ENCODE measurements around the gene MARS1. TPM values are rescaled to one million over a fixed set of nuclear protein-coding genes. Genes with fewer than 3 reads are reported as not detected.

MARS1 gene
- total and polyA plus RNA-seq, 7 donors = 41.2 to 97.4 (median 83.6) TPM

DNA sequence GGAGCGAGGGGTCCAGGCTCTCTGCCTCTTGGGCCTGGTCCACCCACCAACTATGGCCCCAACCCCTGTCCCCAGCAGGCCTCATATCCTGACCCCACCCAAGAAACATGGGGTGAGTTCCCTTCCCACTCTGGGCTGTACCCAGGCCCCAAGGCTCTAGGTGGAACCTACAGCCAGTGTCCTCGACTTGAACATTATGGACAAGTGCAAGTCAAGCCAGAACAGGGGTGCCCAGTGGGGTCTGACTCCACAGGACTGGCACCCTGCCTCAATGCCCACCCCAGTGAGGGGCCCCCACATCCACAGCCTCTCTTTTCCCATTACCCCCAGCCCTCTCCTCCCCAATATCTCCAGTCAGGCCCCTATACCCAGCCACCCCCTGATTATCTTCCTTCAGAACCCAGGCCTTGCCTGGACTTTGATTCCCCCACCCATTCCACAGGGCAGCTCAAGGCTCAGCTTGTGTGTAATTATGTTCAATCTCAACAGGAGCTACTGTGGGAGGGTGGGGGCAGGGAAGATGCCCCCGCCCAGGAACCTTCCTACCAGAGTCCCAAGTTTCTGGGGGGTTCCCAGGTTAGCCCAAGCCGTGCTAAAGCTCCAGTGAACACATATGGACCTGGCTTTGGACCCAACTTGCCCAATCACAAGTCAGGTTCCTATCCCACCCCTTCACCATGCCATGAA, 16.8 kb upstream of the MARS1 start:
- TF ChIP-seq, protein P1, sequence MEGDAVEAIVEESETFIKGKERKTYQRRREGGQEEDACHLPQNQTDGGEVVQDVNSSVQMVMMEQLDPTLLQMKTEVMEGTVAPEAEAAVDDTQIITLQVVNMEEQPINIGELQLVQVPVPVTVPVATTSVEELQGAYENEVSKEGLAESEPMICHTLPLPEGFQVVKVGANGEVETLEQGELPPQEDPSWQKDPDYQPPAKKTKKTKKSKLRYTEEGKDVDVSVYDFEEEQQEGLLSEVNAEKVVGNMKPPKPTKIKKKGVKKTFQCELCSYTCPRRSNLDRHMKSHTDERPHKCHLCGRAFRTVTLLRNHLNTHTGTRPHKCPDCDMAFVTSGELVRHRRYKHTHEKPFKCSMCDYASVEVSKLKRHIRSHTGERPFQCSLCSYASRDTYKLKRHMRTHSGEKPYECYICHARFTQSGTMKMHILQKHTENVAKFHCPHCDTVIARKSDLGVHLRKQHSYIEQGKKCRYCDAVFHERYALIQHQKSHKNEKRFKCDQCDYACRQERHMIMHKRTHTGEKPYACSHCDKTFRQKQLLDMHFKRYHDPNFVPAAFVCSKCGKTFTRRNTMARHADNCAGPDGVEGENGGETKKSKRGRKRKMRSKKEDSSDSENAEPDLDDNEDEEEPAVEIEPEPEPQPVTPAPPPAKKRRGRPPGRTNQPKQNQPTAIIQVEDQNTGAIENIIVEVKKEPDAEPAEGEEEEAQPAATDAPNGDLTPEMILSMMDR (IDR thresholded peaks at IDR 0.05) = no peak
- DNase-seq = no peak
- ATAC-seq = no peak
- H3K36me3 ChIP-seq (ENCODE audit: insufficient read depth in 1 of 2, low read depth in 1 of 2) = no peaks in the 10 kb centered on the region
- 83 to 90% (median 87%) methylated on average over 4 of the region's 4 CpGs for WGBS, 3 donors
- peaks cover 11% of the 10 kb centered on the region for H3K4me1 ChIP-seq
- intact Hi-C loops (cut with DNase I) = no loop called here
- H3K27ac ChIP-seq = no peak overlapping the region
- no peak overlapping the region for H3K4me3 ChIP-seq
- H3K27me3 ChIP-seq (ENCODE audit: insufficient read depth in 3 of 3, low read length in 2 of 3) = peaks cover 0 to 54% (median 11%) of the 10 kb centered on the region in 3 donors
- H3K9me3 ChIP-seq = no peaks in the 10 kb centered on the region

DNA sequence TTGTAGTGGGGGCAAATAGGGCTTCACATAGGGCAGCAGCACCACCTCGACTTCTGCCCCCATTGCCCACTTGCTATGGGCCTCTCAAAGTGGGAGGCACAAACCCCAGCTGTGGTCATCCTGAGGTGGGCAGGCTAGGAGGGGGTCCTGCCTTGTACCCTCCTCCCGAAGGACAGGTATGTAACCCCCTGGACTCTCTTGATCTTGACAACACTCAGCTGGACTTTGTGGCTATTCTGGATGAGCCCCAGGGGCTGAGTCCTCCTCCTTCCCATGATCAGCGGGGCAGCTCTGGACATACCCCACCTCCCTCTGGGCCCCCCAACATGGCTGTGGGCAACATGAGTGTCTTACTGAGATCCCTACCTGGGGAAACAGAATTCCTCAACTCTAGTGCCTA, 16.2 kb upstream of the MARS1 start:
- WGBS, 3 donors = 85 to 95% (median 92%) methylated on average over 3 of the region's 3 CpGs
- Histone ChIP-seq H3K4me3 (no peak overlapping the region), H3K27me3 (ENCODE audit: insufficient read depth in 3 of 3, low read length in 2 of 3) (peaks cover 0 to 58% (median 11%) of the 10 kb centered on the region in 3 donors), H3K4me1 (peaks cover 13% of the 10 kb centered on the region), H3K36me3 (ENCODE audit: insufficient read depth in 1 of 2, low read depth in 1 of 2) (no peaks in the 10 kb centered on the region), H3K9me3 (no peaks in the 10 kb centered on the region), H3K27ac (no peak overlapping the region)
- no peak for ATAC-seq
- intact Hi-C loops (cut with DNase I) = no loop called here
- DNase-seq = no peak
- TF ChIP-seq, protein P1 (IDR thresholded peaks at IDR 0.05) = no peak

DNA sequence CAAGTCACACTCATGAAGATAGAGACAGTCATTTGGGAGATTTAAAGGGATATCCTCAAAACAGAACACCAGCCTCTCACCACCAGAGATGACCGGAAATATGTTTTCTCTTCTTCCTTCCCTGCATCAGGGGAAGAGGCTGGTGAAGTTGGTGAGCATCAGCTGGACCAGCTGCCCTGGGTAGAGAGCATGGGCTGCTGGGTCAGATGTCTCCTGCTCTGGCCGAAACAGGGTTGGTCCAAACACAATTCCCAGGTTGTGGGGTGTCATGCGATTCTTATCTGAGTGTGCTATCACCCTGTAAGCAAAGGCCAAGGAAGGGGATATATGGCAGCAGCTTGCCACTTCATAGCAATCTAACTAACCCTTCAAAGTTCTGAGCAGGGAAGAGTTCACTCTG, 15.5 kb upstream of the MARS1 start:
- DNase-seq (no peak), ATAC-seq (no peak)
- intact Hi-C loops (cut with DNase I) = no loop called here
- H3K4me1 ChIP-seq = peaks cover 13% of the 10 kb centered on the region
- no peak overlapping the region for H3K4me3 ChIP-seq
- WGBS, 3 donors = 83 to 93% (median 84%) methylated on average over 3 of the region's 3 CpGs
- no peaks in the 10 kb centered on the region for H3K36me3 ChIP-seq (ENCODE audit: insufficient read depth in 1 of 2, low read depth in 1 of 2)
- TF ChIP-seq, protein P1 (IDR thresholded peaks at IDR 0.05) = no peak
- peaks cover 0 to 58% (median 11%) of the 10 kb centered on the region in 3 donors for H3K27me3 ChIP-seq (ENCODE audit: insufficient read depth in 3 of 3, low read length in 2 of 3)
- H3K9me3 ChIP-seq = no peaks in the 10 kb centered on the region
- no peak overlapping the region for H3K27ac ChIP-seq

DNA sequence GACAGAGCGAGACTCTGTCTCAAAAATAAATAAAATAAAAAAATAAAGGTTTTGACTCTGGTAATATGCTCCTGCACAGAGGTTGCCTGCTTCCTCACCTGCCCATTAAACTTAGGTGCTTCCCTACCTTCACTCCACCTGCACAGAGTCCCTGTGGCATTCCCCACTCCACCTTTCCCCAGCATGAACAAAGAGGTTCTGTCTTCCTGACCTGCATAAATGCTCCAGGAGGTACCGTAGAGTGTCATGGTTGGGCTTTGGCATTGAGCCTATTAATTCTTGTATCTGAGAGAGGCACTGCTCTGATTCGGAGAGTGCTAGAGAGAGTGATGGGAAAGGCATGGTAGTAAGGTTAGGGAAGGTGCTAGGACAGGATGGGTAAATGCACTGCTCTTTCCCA, 14.5 kb upstream of the MARS1 start:
- peaks cover 0 to 64% (median 15%) of the 10 kb centered on the region in 3 donors for H3K27me3 ChIP-seq (ENCODE audit: insufficient read depth in 3 of 3, low read length in 2 of 3)
- 38 to 45% (median 39%) methylated on average over 3 of the region's 3 CpGs for WGBS, 3 donors
- H3K27ac ChIP-seq = no peak overlapping the region
- no peak overlapping the region for H3K4me3 ChIP-seq
- TF ChIP-seq, protein P1 (IDR thresholded peaks at IDR 0.05) = no peak
- H3K9me3 ChIP-seq = no peaks in the 10 kb centered on the region
- intact Hi-C loops (cut with DNase I) = no loop called here
- no peak for DNase-seq
- ATAC-seq = no peak
- H3K4me1 ChIP-seq = peaks cover 13% of the 10 kb centered on the region
- H3K36me3 ChIP-seq (ENCODE audit: insufficient read depth in 1 of 2, low read depth in 1 of 2) = no peaks in the 10 kb centered on the region

DNA sequence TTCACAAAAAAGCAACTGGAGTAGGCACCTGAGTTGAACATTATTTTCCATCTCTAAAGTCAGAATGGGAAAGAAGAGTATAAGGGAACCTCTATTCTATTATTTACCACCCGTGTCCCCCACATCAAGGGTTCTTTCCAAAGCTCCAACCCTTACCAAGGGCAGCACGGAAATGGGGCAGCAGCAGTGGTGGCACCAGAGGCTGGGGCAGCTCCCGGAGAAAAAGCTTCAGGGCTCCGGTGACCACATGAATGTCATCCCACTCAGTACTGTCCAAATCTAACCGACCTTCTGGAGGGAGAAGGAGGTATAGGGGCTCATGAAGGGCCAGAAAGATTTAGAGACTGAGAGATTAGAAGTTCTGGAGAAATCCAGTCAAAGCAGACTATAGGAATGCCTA, 14.0 kb upstream of the MARS1 start:
- 80 to 91% (median 84%) methylated on average over 5 of the region's 5 CpGs for WGBS, 3 donors
- Histone ChIP-seq H3K9me3 (no peaks in the 10 kb centered on the region), H3K36me3 (ENCODE audit: insufficient read depth in 1 of 2, low read depth in 1 of 2) (no peaks in the 10 kb centered on the region), H3K4me3 (no peak overlapping the region), H3K27ac (no peak overlapping the region), H3K27me3 (ENCODE audit: insufficient read depth in 3 of 3, low read length in 2 of 3) (peaks cover 0 to 64% (median 17%) of the 10 kb centered on the region in 3 donors), H3K4me1 (peaks cover 13% of the 10 kb centered on the region)
- intact Hi-C loops (cut with DNase I) = no loop called here
- DNase-seq = no peak
- ATAC-seq = no peak
- TF ChIP-seq, protein P1 (IDR thresholded peaks at IDR 0.05) = no peak

Data from psoas muscle (tissue), 8 donors.